GOT3 (cell line): ENCODE measurements around the gene C20orf141.
"Not testable (repeated sequence)": the region's sequence is repeated elsewhere in the genome, so short reads cannot be mapped to it uniquely, and the experiment has no call there.

ENCODE experiments used
- DNase-seq: peaks from one replicate; lab custom pipeline; 2025; ENCODE audit warnings: mixed read lengths; lab: John Stamatoyannopoulos, UW

Gene C20orf141

GRCh38 chr20:2820896-2821869, 6.4 kb downstream of the C20orf141 start:
- no peak for DNase-seq

- DNase-seq = no peak
These were observed 7.3 kb downstream of the C20orf141 start for GRCh38 chr20:2822073-2822472.

GRCh38 chr20:2825761-2826160, 11.0 kb downstream of the C20orf141 start:
- DNase-seq = no peak

GRCh38 chr20:2826655-2827054, 11.9 kb downstream of the C20orf141 start:
- no peak for DNase-seq

GRCh38 chr20:2829376-2829775, 14.6 kb downstream of the C20orf141 start:
- no peak for DNase-seq

- DNase-seq = not testable (repeated sequence)
These were observed 16.4 kb downstream of the C20orf141 start for GRCh38 chr20:2831206-2831605.

- DNase-seq = no peak
These were observed 19.0 kb downstream of the C20orf141 start for GRCh38 chr20:2833761-2834160.

GRCh38 chr20:2834401-2835110, 19.8 kb downstream of the C20orf141 start:
- no peak for DNase-seq

- DNase-seq = no peak
These were observed 20.6 kb downstream of the C20orf141 start for GRCh38 chr20:2835331-2835796.

GRCh38 chr20:2836035-2836434, 21.2 kb downstream of the C20orf141 start:
- DNase-seq = no peak

- no peak for DNase-seq
These were observed 22.6 kb downstream of the C20orf141 start for GRCh38 chr20:2837221-2837960.

GRCh38 chr20:2838170-2838797, 23.5 kb downstream of the C20orf141 start:
- DNase-seq = no peak

GRCh38 chr20:2838847-2839671, 24.3 kb downstream of the C20orf141 start:
- DNase-seq = no peak

- DNase-seq = no peak
These were observed 24.9 kb downstream of the C20orf141 start for GRCh38 chr20:2839732-2840137.

- DNase-seq = peak; percentile 81
These were observed 25.6 kb downstream of the C20orf141 start, which contains the start of the genes PCED1A and VPS16 for GRCh38 chr20:2840138-2840966. Gene PCED1A, minus strand, starts transcription at chr20:2840655. Its CDS starts 743 bp downstream, at chr20:2839912. Gene VPS16, plus strand, starts transcription at chr20:2840745. Its CDS starts 30 bp downstream, at chr20:2840775.

- DNase-seq = peak; percentile 57
These were observed 26.3 kb downstream of the C20orf141 start for GRCh38 chr20:2840967-2841531.

GRCh38 chr20:2845607-2846006, 30.8 kb downstream of the C20orf141 start:
- no peak for DNase-seq

- no peak for DNase-seq
These were observed 31.9 kb downstream of the C20orf141 start for GRCh38 chr20:2846698-2847097.

- no peak for DNase-seq
These were observed 33.0 kb downstream of the C20orf141 start for GRCh38 chr20:2847802-2848201.
